8988T (cell line): ENCODE data around the gene SMARCA2.

Experiments
- DNase-seq: peaks from one replicate; pipeline ENCODE4 v3.0.0; 2011

Gene SMARCA2

DNA sequence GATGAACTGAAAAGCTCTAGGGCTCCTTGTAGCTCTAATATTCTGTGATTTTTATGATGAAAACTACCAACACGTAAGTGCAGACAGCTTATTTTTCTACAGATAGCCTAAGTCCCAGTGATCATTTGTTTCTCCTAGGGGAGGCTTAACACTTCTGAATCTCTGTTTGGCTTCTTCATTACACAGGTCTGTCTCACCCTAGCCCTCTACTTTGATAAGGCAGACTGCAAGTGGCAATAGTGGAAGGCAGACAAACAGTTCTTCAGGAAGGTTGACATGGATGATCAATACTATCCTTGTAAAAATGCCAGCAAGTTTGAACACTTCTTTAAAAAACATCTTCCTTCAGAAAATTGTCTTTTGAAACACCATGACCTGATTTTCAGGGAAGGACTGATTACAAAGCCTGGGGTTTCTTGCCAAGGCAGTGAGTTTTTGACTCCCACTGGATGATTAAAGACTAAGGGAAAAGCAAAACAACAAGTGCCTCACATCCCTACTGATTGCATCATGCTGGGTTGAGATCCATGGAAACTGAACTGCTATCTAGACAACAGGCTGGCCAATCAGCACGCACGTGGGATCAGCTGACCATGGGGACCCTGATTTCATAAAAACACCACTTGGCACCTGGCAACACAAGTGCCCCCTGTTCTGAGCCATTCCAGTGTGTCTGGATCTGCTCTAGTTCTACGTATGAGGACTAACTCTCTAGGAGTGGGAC, 212.2 kb downstream of the SMARCA2 start:
- no peak for DNase-seq

- no peak for DNase-seq
Observed at GRCh38 chr9:2228132-2228531, 213.0 kb downstream of the SMARCA2 start.

GRCh38 chr9:2228641-2229040, 213.5 kb downstream of the SMARCA2 start:
- no peak for DNase-seq

GRCh38 chr9:2229109-2229721, 214.1 kb downstream of the SMARCA2 start:
- no peak for DNase-seq

- no peak for DNase-seq
Observed at GRCh38 chr9:2230362-2230761, 215.2 kb downstream of the SMARCA2 start.

GRCh38 chr9:2231101-2231500, 216.0 kb downstream of the SMARCA2 start:
- no peak for DNase-seq

DNA sequence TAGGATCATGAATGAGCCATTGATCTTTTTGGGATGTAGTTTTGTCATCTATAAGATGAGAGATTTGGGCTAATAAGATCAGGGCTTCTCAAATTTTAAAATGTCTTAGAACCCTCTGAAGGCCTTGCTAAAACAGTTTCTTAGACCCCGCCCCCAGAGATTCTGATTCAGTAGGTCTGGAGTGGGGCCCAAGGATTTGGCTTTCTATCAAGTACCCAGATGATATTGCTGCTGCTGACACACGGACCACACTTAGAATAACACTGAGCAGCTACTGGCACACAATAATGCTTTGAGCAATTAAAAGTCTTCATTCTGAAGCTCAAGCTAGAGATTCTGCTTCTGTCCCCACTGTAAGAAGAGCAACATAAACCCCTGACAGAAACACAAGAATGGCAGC, 216.7 kb downstream of the SMARCA2 start:
- no peak for DNase-seq

DNA sequence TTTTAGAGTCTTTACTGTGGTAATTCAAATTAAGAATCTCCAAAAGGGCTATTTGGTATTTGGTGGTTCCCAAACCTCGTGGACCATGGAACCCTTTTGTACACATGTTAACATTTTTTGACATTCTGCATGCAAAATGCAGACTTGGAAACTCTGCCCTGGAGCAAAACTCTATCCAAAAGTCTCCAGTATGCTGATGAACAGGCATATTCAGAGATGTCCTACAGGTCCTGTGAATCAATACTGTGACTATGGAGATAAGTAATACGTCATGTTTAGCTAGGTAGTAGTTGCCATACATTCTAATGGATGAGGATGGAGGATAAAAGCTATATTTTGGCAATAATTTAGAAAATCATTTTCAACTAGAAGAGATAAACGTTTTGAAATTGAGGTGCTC, 218.1 kb downstream of the SMARCA2 start:
- DNase-seq, result no peak

DNA sequence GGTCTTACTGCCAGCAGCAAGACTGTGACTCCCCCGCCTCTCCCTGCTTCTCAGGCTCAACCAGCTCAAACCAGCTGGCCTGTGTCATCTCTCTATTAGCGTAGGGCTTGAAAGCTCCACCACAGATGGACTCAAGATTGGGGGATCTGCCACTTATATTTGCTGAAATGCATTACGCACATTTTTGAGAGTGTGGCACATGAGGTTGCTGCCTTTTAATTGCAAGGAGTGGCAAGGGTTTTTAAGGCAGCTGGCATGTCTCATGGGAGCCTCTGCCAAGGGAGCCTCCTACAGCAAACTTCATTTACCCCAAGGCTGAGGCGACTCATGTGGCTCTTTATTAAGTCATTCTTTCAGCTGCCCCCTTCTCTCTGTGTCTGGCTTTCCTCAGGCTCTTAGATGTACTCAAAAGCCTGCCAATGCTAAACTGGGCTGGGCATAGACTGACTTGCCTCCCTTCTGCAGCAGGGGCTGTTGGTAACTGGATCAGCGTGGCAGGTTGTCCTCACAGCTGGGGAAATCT, 219.3 kb downstream of the SMARCA2 start:
- no peak for DNase-seq

GRCh38 chr9:2235623-2236022, 220.5 kb downstream of the SMARCA2 start:
- DNase-seq, result no peak

DNA sequence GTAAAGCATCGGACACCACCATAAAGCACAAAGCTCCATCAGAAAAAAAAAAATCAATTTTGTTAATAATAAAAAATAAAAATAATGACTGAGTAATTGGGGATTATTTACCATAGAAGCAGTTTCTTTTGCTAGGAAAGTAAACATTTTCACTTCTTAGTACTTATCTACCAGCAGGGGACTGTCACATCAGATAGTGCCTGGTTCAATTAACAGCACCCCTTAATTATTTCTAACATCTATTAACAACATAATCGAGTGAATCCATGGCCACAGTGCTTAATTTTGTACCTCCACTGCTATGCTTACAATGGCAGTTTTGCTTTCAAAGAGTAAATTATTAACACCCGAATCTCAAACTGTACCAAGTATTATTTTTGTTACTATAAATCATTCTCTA, 221.7 kb downstream of the SMARCA2 start:
- no peak for DNase-seq

- no peak for DNase-seq
Observed at GRCh38 chr9:2241461-2241835, 226.3 kb downstream of the SMARCA2 start.

- no peak for DNase-seq
Observed at GRCh38 chr9:2241836-2242741, 226.9 kb downstream of the SMARCA2 start.

GRCh38 chr9:2242831-2243330, 227.7 kb downstream of the SMARCA2 start:
- no peak for DNase-seq
